ENCODE measurements around the gene VAPB. TPM values are rescaled to one million over a fixed set of nuclear protein-coding genes. Genes with fewer than 3 reads are reported as not detected.
"Not testable (repeated sequence)": the region's sequence is repeated elsewhere in the genome, so short reads cannot be mapped to it uniquely, and the experiment has no call there.

The VAPB gene
- polyA plus RNA-seq, 1 donor (not counting 4 experiments of a cell fraction or from before 2014, with no cell fraction given): 38.0 TPM

DNA sequence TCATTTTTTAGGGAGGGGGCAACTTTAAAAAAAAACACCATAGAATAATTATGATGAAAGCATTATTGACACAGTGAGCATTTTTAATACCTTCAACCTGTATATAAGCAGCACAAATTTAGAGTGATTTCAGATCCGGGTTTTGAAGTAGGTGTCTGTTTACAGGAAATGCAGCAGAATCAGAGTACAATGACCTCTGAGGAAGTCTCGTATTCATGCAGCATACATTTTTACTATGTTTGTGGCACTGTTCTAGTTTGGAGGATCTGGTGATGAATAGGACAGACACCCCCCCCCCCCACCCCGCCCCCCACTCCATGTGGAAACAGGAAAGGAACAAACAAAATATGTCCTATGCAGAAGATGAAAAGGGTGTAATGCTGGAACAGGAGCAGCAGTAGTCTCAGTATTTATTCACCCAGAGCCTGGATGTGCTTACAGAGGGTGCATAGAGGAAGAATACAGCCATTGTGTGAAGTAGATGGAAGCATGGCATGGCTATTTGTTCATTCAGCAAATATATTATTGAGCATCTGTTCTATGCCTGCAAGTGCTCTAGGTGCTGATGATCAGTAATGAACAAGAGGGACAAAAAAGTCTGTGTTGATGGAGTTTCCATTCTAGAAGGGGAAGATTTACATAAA is 19.7 kb downstream of the VAPB start:
- peak overlapping the region; percentile 85 for H3K4me2 ChIP-seq (ENCODE audit: control insufficient read depth, extremely low read depth, insufficient read depth, low read depth, low read length)
- H3K4me1 ChIP-seq (ENCODE audit: control insufficient read depth, extremely low read depth, insufficient read depth, low read length): peaks cover 31% of the 10 kb centered on the region
- peaks cover 82% of the 10 kb centered on the region for H3K79me2 ChIP-seq (ENCODE audit: control insufficient read depth, insufficient read depth, low read length)
- DNase-seq (ENCODE audit: low read depth, low spot score) (no peak), FAIRE-seq (no peak)
- H3K36me3 ChIP-seq (ENCODE audit: control insufficient read depth in 2 of 2, extremely low read depth in 1 of 2, insufficient read depth in 2 of 2, low read length in 2 of 2): no peaks in the 10 kb centered on the region
- H3K9me3 ChIP-seq (ENCODE audit: control insufficient read depth, low read depth, low read length): no peaks in the 10 kb centered on the region
- peaks cover 2% of the 10 kb centered on the region for H3K9me1 ChIP-seq (ENCODE audit: control insufficient read depth, extremely low read depth, insufficient read depth, low read length)
- H3K27ac ChIP-seq (ENCODE audit: control insufficient read depth, insufficient read depth, low read length): peak overlapping the region; percentile 67
- no peak overlapping the region for H3K4me3 ChIP-seq (ENCODE audit: control insufficient read depth in 2 of 3, extremely low read depth in 1 of 3, insufficient read depth in 2 of 3, low read depth in 1 of 3, low read length in 3 of 3)
- no peaks in the 10 kb centered on the region for H3K27me3 ChIP-seq (ENCODE audit: control insufficient read depth, extremely low read depth, insufficient read depth, low read length)
- H3K9ac ChIP-seq (ENCODE audit: control insufficient read depth, extremely low read depth, insufficient read depth, low read length): no peak overlapping the region
- no peak overlapping the region for H2AFZ ChIP-seq (ENCODE audit: control insufficient read depth, low read length)
- dilution Hi-C loops (cut with MboI; ENCODE audit: extremely low pct_ligation_motif_present, low sequenced_read_pairs): no loop called here
- TF ChIP-seq EZH2 (IDR thresholded peaks at IDR 0.05; ENCODE audit: low read length): no peak
- TF ChIP-seq, protein P1, sequence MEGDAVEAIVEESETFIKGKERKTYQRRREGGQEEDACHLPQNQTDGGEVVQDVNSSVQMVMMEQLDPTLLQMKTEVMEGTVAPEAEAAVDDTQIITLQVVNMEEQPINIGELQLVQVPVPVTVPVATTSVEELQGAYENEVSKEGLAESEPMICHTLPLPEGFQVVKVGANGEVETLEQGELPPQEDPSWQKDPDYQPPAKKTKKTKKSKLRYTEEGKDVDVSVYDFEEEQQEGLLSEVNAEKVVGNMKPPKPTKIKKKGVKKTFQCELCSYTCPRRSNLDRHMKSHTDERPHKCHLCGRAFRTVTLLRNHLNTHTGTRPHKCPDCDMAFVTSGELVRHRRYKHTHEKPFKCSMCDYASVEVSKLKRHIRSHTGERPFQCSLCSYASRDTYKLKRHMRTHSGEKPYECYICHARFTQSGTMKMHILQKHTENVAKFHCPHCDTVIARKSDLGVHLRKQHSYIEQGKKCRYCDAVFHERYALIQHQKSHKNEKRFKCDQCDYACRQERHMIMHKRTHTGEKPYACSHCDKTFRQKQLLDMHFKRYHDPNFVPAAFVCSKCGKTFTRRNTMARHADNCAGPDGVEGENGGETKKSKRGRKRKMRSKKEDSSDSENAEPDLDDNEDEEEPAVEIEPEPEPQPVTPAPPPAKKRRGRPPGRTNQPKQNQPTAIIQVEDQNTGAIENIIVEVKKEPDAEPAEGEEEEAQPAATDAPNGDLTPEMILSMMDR (optimal IDR thresholded peaks at IDR 0.05 in 1 of 3, IDR thresholded peaks at IDR 0.05 in 1 of 3, conservative IDR thresholded peaks at IDR 0.05 in 1 of 3; ENCODE audit: extremely low read depth in 1 of 3, insufficient read depth in 2 of 3, low read length in 3 of 3): no peak
- peaks cover 13% of the 10 kb centered on the region for H4K20me1 ChIP-seq (ENCODE audit: control insufficient read depth, extremely low read depth, insufficient read depth, low read length)

DNA sequence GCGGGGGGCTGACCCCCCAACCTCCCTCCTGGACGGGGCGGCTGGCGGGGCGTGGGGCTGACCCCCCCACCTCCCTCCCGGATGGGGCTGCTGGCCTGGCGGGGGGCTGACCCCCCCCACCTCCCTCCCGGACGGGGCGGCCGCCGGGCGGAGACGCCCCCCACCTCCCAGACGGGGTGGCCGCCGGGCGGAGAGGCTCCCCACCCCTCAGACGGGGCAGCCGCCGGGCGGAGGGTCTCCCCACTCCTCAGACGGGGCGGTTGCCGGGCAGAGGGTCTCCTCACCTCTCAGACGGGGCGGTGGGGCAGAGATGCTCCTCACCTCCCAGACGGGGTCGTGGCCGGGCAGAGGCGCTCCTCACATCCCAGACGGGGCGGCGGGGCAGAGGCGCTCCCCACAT is 25.2 kb downstream of the VAPB start:
- H3K79me2 ChIP-seq (ENCODE audit: control insufficient read depth, insufficient read depth, low read length): peaks cover 77% of the 10 kb centered on the region
- H3K9ac ChIP-seq (ENCODE audit: control insufficient read depth, extremely low read depth, insufficient read depth, low read length); H3K4me1 ChIP-seq (ENCODE audit: control insufficient read depth, extremely low read depth, insufficient read depth, low read length); DNase-seq (ENCODE audit: low read depth, low spot score); H2AFZ ChIP-seq (ENCODE audit: control insufficient read depth, low read length); H3K9me1 ChIP-seq (ENCODE audit: control insufficient read depth, extremely low read depth, insufficient read depth, low read length); H3K36me3 ChIP-seq (ENCODE audit: control insufficient read depth in 2 of 2, extremely low read depth in 1 of 2, insufficient read depth in 2 of 2, low read length in 2 of 2); H3K4me2 ChIP-seq (ENCODE audit: control insufficient read depth, extremely low read depth, insufficient read depth, low read depth, low read length); H3K4me3 ChIP-seq (ENCODE audit: control insufficient read depth in 2 of 3, extremely low read depth in 1 of 3, insufficient read depth in 2 of 3, low read depth in 1 of 3, low read length in 3 of 3); H4K20me1 ChIP-seq (ENCODE audit: control insufficient read depth, extremely low read depth, insufficient read depth, low read length); H3K27ac ChIP-seq (ENCODE audit: control insufficient read depth, insufficient read depth, low read length); dilution Hi-C loops (cut with MboI; ENCODE audit: extremely low pct_ligation_motif_present, low sequenced_read_pairs); H3K27me3 ChIP-seq (ENCODE audit: control insufficient read depth, extremely low read depth, insufficient read depth, low read length); H3K9me3 ChIP-seq (ENCODE audit: control insufficient read depth, low read depth, low read length); FAIRE-seq: not testable (repeated sequence)

DNA sequence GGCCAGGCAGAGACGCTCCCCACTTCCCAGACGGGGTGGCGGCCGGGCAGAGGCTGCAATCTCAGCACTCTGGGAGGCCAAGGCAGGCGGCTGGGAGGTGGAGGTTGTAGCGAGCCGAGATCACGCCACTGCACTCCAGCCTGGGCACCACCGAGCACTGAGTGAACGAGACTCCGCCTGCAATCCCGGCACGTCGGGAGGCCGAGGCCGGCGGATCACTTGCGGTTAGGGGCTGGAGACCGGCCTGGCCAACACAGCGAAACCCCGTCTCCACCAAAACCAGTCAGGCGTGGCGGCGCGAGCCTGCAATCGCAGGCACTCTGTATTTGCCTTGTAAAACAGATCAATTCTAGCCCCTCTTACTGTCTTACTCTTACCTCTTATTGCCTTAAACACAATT is 25.8 kb downstream of the VAPB start:
- H3K4me3 ChIP-seq (ENCODE audit: control insufficient read depth in 2 of 3, extremely low read depth in 1 of 3, insufficient read depth in 2 of 3, low read depth in 1 of 3, low read length in 3 of 3); H3K27ac ChIP-seq (ENCODE audit: control insufficient read depth, insufficient read depth, low read length); H3K4me1 ChIP-seq (ENCODE audit: control insufficient read depth, extremely low read depth, insufficient read depth, low read length); H3K27me3 ChIP-seq (ENCODE audit: control insufficient read depth, extremely low read depth, insufficient read depth, low read length); dilution Hi-C loops (cut with MboI; ENCODE audit: extremely low pct_ligation_motif_present, low sequenced_read_pairs); FAIRE-seq; H3K4me2 ChIP-seq (ENCODE audit: control insufficient read depth, extremely low read depth, insufficient read depth, low read depth, low read length); H4K20me1 ChIP-seq (ENCODE audit: control insufficient read depth, extremely low read depth, insufficient read depth, low read length); H2AFZ ChIP-seq (ENCODE audit: control insufficient read depth, low read length); H3K9ac ChIP-seq (ENCODE audit: control insufficient read depth, extremely low read depth, insufficient read depth, low read length); H3K9me1 ChIP-seq (ENCODE audit: control insufficient read depth, extremely low read depth, insufficient read depth, low read length); H3K9me3 ChIP-seq (ENCODE audit: control insufficient read depth, low read depth, low read length); DNase-seq (ENCODE audit: low read depth, low spot score): not testable (repeated sequence)
- peaks cover 0 to 10% of the 10 kb centered on the region in 2 experiments for H3K36me3 ChIP-seq (ENCODE audit: control insufficient read depth in 2 of 2, extremely low read depth in 1 of 2, insufficient read depth in 2 of 2, low read length in 2 of 2)
- H3K79me2 ChIP-seq (ENCODE audit: control insufficient read depth, insufficient read depth, low read length): peaks cover 76% of the 10 kb centered on the region
